Sigmoid colon (tissue), 4 donors: ENCODE data around the gene RBM4B.

Source experiments
- EP300 ChIP-seq, 4 donors: sonication (generic); formaldehyde crosslinking; IDR thresholded peaks; one replicate each; pipeline ENCODE4 v1.6.1; 2017; ENCODE audit warnings: antibody characterized with exemption in 4 of 4
- POLR2A ChIP-seq, 2 donors: fragments of 450-650 bp; IDR thresholded peaks; one replicate each; pipeline ENCODE4 v1.6.1; 2016; ENCODE audit warnings: antibody characterized with exemption in 2 of 2, mild to moderate bottlenecking in 2 of 2, moderate library complexity in 2 of 2
- POLR2AphosphoS5 ChIP-seq, 4 donors: sonication (generic); formaldehyde crosslinking; IDR thresholded peaks; one replicate each; pipeline ENCODE4 v1.6.1; 2017; ENCODE audit warnings: antibody characterized with exemption in 4 of 4
- TF ChIP-seq, protein P1 (sequence below), 4 experiments: fragments of 450-650 bp in 3 of 4; fragments of 200-600 bp in 1 of 4; IDR thresholded peaks; one replicate each; pipeline ENCODE4 v1.5.1; 2016 to 2019; ENCODE audit warnings: antibody characterized with exemption in 4 of 4, mild to moderate bottlenecking in 3 of 4, moderate library complexity in 2 of 4

DNA sequence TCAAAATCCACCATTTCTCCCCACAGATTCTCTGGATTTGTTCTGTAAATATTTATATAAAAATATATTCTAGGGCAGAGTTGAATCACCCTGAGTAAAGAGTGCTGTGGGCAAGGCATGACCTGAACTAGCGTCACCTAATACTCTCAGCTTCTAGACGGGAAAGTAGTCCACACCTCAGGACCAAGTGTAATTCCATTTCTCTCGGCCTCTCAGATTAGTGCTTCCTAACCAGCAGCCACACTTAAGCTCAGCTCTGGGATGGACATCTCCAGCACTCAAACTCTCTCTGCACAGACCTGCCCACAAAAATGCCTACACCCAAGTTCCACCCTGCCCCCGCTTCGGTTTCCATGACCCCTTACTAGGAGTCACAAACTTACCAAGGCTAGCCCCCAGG, 46.0 kb upstream of the RBM4B start:
- no peak for TF ChIP-seq POLR2A (IDR thresholded peaks at IDR 0.05)
- TF ChIP-seq, protein P1, sequence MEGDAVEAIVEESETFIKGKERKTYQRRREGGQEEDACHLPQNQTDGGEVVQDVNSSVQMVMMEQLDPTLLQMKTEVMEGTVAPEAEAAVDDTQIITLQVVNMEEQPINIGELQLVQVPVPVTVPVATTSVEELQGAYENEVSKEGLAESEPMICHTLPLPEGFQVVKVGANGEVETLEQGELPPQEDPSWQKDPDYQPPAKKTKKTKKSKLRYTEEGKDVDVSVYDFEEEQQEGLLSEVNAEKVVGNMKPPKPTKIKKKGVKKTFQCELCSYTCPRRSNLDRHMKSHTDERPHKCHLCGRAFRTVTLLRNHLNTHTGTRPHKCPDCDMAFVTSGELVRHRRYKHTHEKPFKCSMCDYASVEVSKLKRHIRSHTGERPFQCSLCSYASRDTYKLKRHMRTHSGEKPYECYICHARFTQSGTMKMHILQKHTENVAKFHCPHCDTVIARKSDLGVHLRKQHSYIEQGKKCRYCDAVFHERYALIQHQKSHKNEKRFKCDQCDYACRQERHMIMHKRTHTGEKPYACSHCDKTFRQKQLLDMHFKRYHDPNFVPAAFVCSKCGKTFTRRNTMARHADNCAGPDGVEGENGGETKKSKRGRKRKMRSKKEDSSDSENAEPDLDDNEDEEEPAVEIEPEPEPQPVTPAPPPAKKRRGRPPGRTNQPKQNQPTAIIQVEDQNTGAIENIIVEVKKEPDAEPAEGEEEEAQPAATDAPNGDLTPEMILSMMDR (IDR thresholded peaks at IDR 0.05) = no peak
- TF ChIP-seq POLR2AphosphoS5 (IDR thresholded peaks at IDR 0.05) = no peak
- no peak for TF ChIP-seq EP300 (IDR thresholded peaks at IDR 0.05)
